GM18517 (cell line): Measurements from ENCODE around the gene WNT6.

Experiments
- ATAC-seq: cut with Tn5 transposase; IDR thresholded peaks from one replicate; pipeline ENCODE4 v1.9.1; 2021; ENCODE audit warnings: mild to moderate bottlenecking, moderate library complexity; ENCODE audit not compliant: unreplicated experiment

WNT6 gene

GRCh38 chr2:218891275-218892135, 31.9 kb downstream of the WNT6 start:
- no peak for ATAC-seq

GRCh38 chr2:218892693-218893348, 33.2 kb downstream of the WNT6 start:
- ATAC-seq: peak; percentile 47

- ATAC-seq: no peak
Measured at GRCh38 chr2:218893349-218894150, 33.9 kb downstream of the WNT6 start.

- ATAC-seq: no peak
Measured at GRCh38 chr2:218894151-218894879, 34.7 kb downstream of the WNT6 start.

- ATAC-seq: no peak
Measured at GRCh38 chr2:218894880-218895157, 35.2 kb downstream of the WNT6 start.

- ATAC-seq: no peak
Measured at GRCh38 chr2:218895326-218895725, 35.7 kb downstream of the WNT6 start.

GRCh38 chr2:218895759-218896500, 36.3 kb downstream of the WNT6 start:
- peak; percentile 18 for ATAC-seq

- ATAC-seq: peak; percentile 52
Measured at GRCh38 chr2:218896501-218897393, 37.1 kb downstream of the WNT6 start.

GRCh38 chr2:218897394-218898108, 37.9 kb downstream of the WNT6 start:
- peak; percentile 3 for ATAC-seq

- ATAC-seq: peak; percentile 45
Measured at GRCh38 chr2:218898109-218898878, 38.7 kb downstream of the WNT6 start.

GRCh38 chr2:218899147-218899546, 39.5 kb downstream of the WNT6 start:
- ATAC-seq: no peak

GRCh38 chr2:218902427-218902826, 42.8 kb downstream of the WNT6 start:
- ATAC-seq: no peak

- no peak for ATAC-seq
Measured at GRCh38 chr2:218904176-218904575, 44.6 kb downstream of the WNT6 start.

- peak; percentile 90 for ATAC-seq
Measured at GRCh38 chr2:218908721-218909619, 49.4 kb downstream of the WNT6 start.

GRCh38 chr2:218910741-218911140, 51.1 kb downstream of the WNT6 start:
- ATAC-seq: no peak

GRCh38 chr2:218920504-218920903, 60.9 kb downstream of the WNT6 start:
- ATAC-seq: no peak
